DND-41 (cell line): ENCODE measurements around the gene GLTP.

Experiments used
- CTCF ChIP-seq: IDR thresholded peaks from 2 replicates; pipeline ENCODE4 v1.5.1; 2012; ENCODE audit warnings: borderline replicate concordance, low read length, moderate library complexity, mild to moderate bottlenecking; ENCODE audit not compliant: poor library complexity, severe bottlenecking; ENCODE audit errors: extremely low read depth
- EZH2 ChIP-seq: IDR thresholded peaks from 3 replicates; pipeline ENCODE4 v1.6.1; 2012; ENCODE audit warnings: borderline replicate concordance, low read depth, mild to moderate bottlenecking, moderate library complexity, low read length, inconsistent platforms; ENCODE audit not compliant: severe bottlenecking

GRCh38 chr12:109896188-109896587 is 15.8 kb upstream of the GLTP start:
- TF ChIP-seq CTCF = no peak
- no peak for TF ChIP-seq EZH2
